ENCODE data around the gene TRABD2A. TPM values are rescaled to one million over a fixed set of nuclear protein-coding genes. Genes with fewer than 3 reads are reported as not detected.
"Not testable (repeated sequence)": the region's sequence is repeated elsewhere in the genome, so short reads cannot be mapped to it uniquely, and the experiment has no call there.

Gene TRABD2A
- total RNA-seq, 2 donors from 2014 or later = 35.1 to 39.4 TPM

GRCh38 chr2:84872691-84873090, 8.2 kb downstream of the TRABD2A start:
- not testable (repeated sequence) for ATAC-seq (replicated peaks in 1 of 2)

GRCh38 chr2:84870306-84870705, 10.6 kb downstream of the TRABD2A start:
- H3K27ac Mint-ChIP-seq = no peak overlapping the region
- no peaks in the 10 kb centered on the region for H3K27me3 Mint-ChIP-seq (ENCODE audit: low read depth)
- peaks cover 0 to 1% of the 10 kb centered on the region in 2 donors for H3K9me3 Mint-ChIP-seq
- peak overlapping the region; percentile 2 to 7 for H3K4me3 Mint-ChIP-seq
- peak in 1 of 2 donors; percentile 6 for ATAC-seq (replicated peaks in 1 of 2)
- H3K4me1 Mint-ChIP-seq (ENCODE audit: low read depth) = peaks cover 78% of the 10 kb centered on the region
- H3K36me3 Mint-ChIP-seq (ENCODE audit: insufficient read depth in 2 of 2) = peaks cover 9 to 13% of the 10 kb centered on the region in 2 donors
- DNase-seq = no peak

More at GRCh38 chr2:84872691-84873090, 8.2 kb downstream of the TRABD2A start:
- not testable (repeated sequence) for H3K27ac Mint-ChIP-seq; DNase-seq; H3K4me3 Mint-ChIP-seq; H3K27me3 Mint-ChIP-seq (ENCODE audit: low read depth); H3K9me3 Mint-ChIP-seq
- Mint-ChIP-seq H3K36me3 (ENCODE audit: insufficient read depth in 2 of 2) (peaks cover 10 to 16% of the 10 kb centered on the region in 2 donors), H3K4me1 (ENCODE audit: low read depth) (peaks cover 83% of the 10 kb centered on the region)

- peaks cover 76% of the 10 kb centered on the region for H3K4me1 Mint-ChIP-seq (ENCODE audit: low read depth)
- not testable (repeated sequence) for H3K27me3 Mint-ChIP-seq (ENCODE audit: low read depth); H3K4me3 Mint-ChIP-seq; ATAC-seq (replicated peaks in 1 of 2); H3K9me3 Mint-ChIP-seq; DNase-seq; H3K27ac Mint-ChIP-seq
- peaks cover 7 to 13% of the 10 kb centered on the region in 2 donors for H3K36me3 Mint-ChIP-seq (ENCODE audit: insufficient read depth in 2 of 2)
Observed at GRCh38 chr2:84868327-84868726, 12.6 kb downstream of the TRABD2A start.

GRCh38 chr2:84866122-84866521, 14.8 kb downstream of the TRABD2A start:
- Mint-ChIP-seq H3K9me3 (peaks cover 0 to 1% of the 10 kb centered on the region in 2 donors), H3K4me1 (ENCODE audit: low read depth) (peaks cover 82% of the 10 kb centered on the region), H3K27ac (no peak overlapping the region), H3K27me3 (ENCODE audit: low read depth) (no peaks in the 10 kb centered on the region), H3K36me3 (ENCODE audit: insufficient read depth in 2 of 2) (peaks cover 7 to 17% of the 10 kb centered on the region in 2 donors), H3K4me3 (peak overlapping the region in 1 of 2 donors; percentile 36)
- no peak for DNase-seq
- ATAC-seq (replicated peaks in 1 of 2) = no peak

GRCh38 chr2:84865181-84865783, 15.6 kb downstream of the TRABD2A start:
- DNase-seq (no peak), ATAC-seq (replicated peaks in 1 of 2) (peak; percentile 59 to 61)
- no peaks in the 10 kb centered on the region for H3K27me3 Mint-ChIP-seq (ENCODE audit: low read depth)
- peaks cover 82% of the 10 kb centered on the region for H3K4me1 Mint-ChIP-seq (ENCODE audit: low read depth)
- H3K27ac Mint-ChIP-seq = peak overlapping the region; percentile 92
- H3K4me3 Mint-ChIP-seq = peak overlapping the region in 1 of 2 donors; percentile 38
- peaks cover 5 to 13% of the 10 kb centered on the region in 2 donors for H3K36me3 Mint-ChIP-seq (ENCODE audit: insufficient read depth in 2 of 2)
- peaks cover 0 to 1% of the 10 kb centered on the region in 2 donors for H3K9me3 Mint-ChIP-seq

GRCh38 chr2:84862006-84862405, 18.9 kb downstream of the TRABD2A start:
- Mint-ChIP-seq H3K9me3 (no peaks in the 10 kb centered on the region), H3K27me3 (ENCODE audit: low read depth) (no peaks in the 10 kb centered on the region), H3K4me3 (peak overlapping the region; percentile 53 to 57), H3K27ac (peak overlapping the region; percentile 85), H3K4me1 (ENCODE audit: low read depth) (peaks cover 94% of the 10 kb centered on the region), H3K36me3 (ENCODE audit: insufficient read depth in 2 of 2) (peaks cover 0 to 6% of the 10 kb centered on the region in 2 donors)
- ATAC-seq (replicated peaks in 1 of 2) = no peak
- DNase-seq = no peak

- DNase-seq (no peak), ATAC-seq (replicated peaks in 1 of 2) (no peak)
- peaks cover 1 to 9% of the 10 kb centered on the region in 2 donors for H3K36me3 Mint-ChIP-seq (ENCODE audit: insufficient read depth in 2 of 2)
- peaks cover 94% of the 10 kb centered on the region for H3K4me1 Mint-ChIP-seq (ENCODE audit: low read depth)
- H3K4me3 Mint-ChIP-seq = peak overlapping the region; percentile 53 to 57
- peak overlapping the region; percentile 85 for H3K27ac Mint-ChIP-seq
- H3K27me3 Mint-ChIP-seq (ENCODE audit: low read depth) = no peaks in the 10 kb centered on the region
- H3K9me3 Mint-ChIP-seq = no peaks in the 10 kb centered on the region
Observed at GRCh38 chr2:84861539-84861938, 19.3 kb downstream of the TRABD2A start.

- H3K4me3 Mint-ChIP-seq = peak overlapping the region; percentile 52 to 73
- H3K27me3 Mint-ChIP-seq (ENCODE audit: low read depth) = no peaks in the 10 kb centered on the region
- no peaks in the 10 kb centered on the region for H3K9me3 Mint-ChIP-seq
- peaks cover 94% of the 10 kb centered on the region for H3K4me1 Mint-ChIP-seq (ENCODE audit: low read depth)
- peaks cover 2 to 18% of the 10 kb centered on the region in 2 donors for H3K36me3 Mint-ChIP-seq (ENCODE audit: insufficient read depth in 2 of 2)
- ATAC-seq (replicated peaks in 1 of 2) = no peak
- H3K27ac Mint-ChIP-seq = peak overlapping the region; percentile 51
- no peak for DNase-seq
Observed at GRCh38 chr2:84858937-84859336, 21.9 kb downstream of the TRABD2A start.

GRCh38 chr2:84858123-84858522, 22.8 kb downstream of the TRABD2A start:
- DNase-seq (no peak), ATAC-seq (replicated peaks in 1 of 2) (no peak)
- Mint-ChIP-seq H3K27me3 (ENCODE audit: low read depth) (no peaks in the 10 kb centered on the region), H3K4me3 (peak overlapping the region in 1 of 2 donors; percentile 26), H3K27ac (peak overlapping the region; percentile 55), H3K4me1 (ENCODE audit: low read depth) (peaks cover 90% of the 10 kb centered on the region), H3K9me3 (peaks cover under 1 to 3% of the 10 kb centered on the region in 2 donors), H3K36me3 (ENCODE audit: insufficient read depth in 2 of 2) (peaks cover 6 to 21% of the 10 kb centered on the region in 2 donors)

- H3K27me3 Mint-ChIP-seq (ENCODE audit: low read depth) = no peaks in the 10 kb centered on the region
- ATAC-seq (replicated peaks in 1 of 2) (no peak), DNase-seq (no peak)
- H3K36me3 Mint-ChIP-seq (ENCODE audit: insufficient read depth in 2 of 2) = peaks cover 11 to 24% of the 10 kb centered on the region in 2 donors
- peaks cover 4 to 7% of the 10 kb centered on the region in 2 donors for H3K9me3 Mint-ChIP-seq
- peaks cover 86% of the 10 kb centered on the region for H3K4me1 Mint-ChIP-seq (ENCODE audit: low read depth)
- H3K27ac Mint-ChIP-seq = peak overlapping the region; percentile 79
- peak overlapping the region in 1 of 2 donors; percentile 72 for H3K4me3 Mint-ChIP-seq
Observed at GRCh38 chr2:84857566-84857965, 23.3 kb downstream of the TRABD2A start.

GRCh38 chr2:84856787-84857186, 24.1 kb downstream of the TRABD2A start:
- peaks cover 4 to 12% of the 10 kb centered on the region in 2 donors for H3K9me3 Mint-ChIP-seq
- no peaks in the 10 kb centered on the region for H3K27me3 Mint-ChIP-seq (ENCODE audit: low read depth)
- peaks cover 86% of the 10 kb centered on the region for H3K4me1 Mint-ChIP-seq (ENCODE audit: low read depth)
- peak overlapping the region; percentile 79 for H3K27ac Mint-ChIP-seq
- peak overlapping the region; percentile 72 to 82 for H3K4me3 Mint-ChIP-seq
- H3K36me3 Mint-ChIP-seq (ENCODE audit: insufficient read depth in 2 of 2) = peaks cover 18 to 30% of the 10 kb centered on the region in 2 donors
- peak; percentile 82 to 87 for ATAC-seq (replicated peaks in 1 of 2)
- peak; percentile 54 to 61 for DNase-seq

- H3K4me3 Mint-ChIP-seq = peak overlapping the region; percentile 72 to 82
- peaks cover 4 to 12% of the 10 kb centered on the region in 2 donors for H3K9me3 Mint-ChIP-seq
- ATAC-seq (replicated peaks in 1 of 2) (no peak), DNase-seq (no peak)
- H3K27me3 Mint-ChIP-seq (ENCODE audit: low read depth) = no peaks in the 10 kb centered on the region
- H3K27ac Mint-ChIP-seq = peak overlapping the region; percentile 82
- peaks cover 18 to 36% of the 10 kb centered on the region in 2 donors for H3K36me3 Mint-ChIP-seq (ENCODE audit: insufficient read depth in 2 of 2)
- H3K4me1 Mint-ChIP-seq (ENCODE audit: low read depth) = peaks cover 86% of the 10 kb centered on the region
Observed at GRCh38 chr2:84855731-84856130, 25.2 kb downstream of the TRABD2A start.

- Mint-ChIP-seq H3K4me1 (ENCODE audit: low read depth) (peaks cover 86% of the 10 kb centered on the region), H3K4me3 (peak overlapping the region; percentile 72 to 82), H3K27ac (peak overlapping the region; percentile 82), H3K27me3 (ENCODE audit: low read depth) (no peaks in the 10 kb centered on the region), H3K36me3 (ENCODE audit: insufficient read depth in 2 of 2) (peaks cover 18 to 38% of the 10 kb centered on the region in 2 donors), H3K9me3 (peaks cover 4 to 12% of the 10 kb centered on the region in 2 donors)
- no peak for DNase-seq
- ATAC-seq (replicated peaks in 1 of 2) = no peak
Observed at GRCh38 chr2:84854850-84855249, 26.0 kb downstream of the TRABD2A start.
